Measurements from ENCODE around the gene AP3B1.

The AP3B1 gene

DNA sequence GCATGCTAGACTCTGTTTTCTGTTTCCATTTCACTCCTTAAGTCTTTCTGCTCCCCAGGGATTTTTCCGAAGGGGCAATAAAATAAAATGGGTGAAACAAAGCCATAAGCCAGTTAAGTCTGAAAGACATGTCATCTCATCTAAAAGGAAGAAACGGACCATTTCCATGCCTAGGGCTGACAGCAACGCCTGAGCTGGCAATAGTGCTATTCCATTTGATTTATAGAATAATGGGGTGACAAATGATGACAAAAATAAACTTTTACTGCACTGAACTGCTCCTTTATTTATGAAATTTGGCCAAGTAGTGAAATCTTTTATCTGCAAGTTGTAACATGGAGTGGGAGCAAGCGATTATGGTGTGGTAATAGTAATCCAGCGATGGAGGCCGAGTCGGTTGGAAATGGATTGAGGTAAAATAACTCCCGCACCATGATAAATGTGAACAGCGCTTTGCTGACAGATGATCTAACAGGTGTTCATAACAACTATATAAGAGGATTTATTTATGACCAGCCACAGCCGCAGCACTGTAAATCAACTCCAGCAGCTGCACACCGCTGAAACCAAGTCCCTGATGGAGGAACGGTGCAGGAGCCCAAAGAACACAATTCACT is 298.6 kb downstream of the AP3B1 start:
- DNase-seq = no peak

DNA sequence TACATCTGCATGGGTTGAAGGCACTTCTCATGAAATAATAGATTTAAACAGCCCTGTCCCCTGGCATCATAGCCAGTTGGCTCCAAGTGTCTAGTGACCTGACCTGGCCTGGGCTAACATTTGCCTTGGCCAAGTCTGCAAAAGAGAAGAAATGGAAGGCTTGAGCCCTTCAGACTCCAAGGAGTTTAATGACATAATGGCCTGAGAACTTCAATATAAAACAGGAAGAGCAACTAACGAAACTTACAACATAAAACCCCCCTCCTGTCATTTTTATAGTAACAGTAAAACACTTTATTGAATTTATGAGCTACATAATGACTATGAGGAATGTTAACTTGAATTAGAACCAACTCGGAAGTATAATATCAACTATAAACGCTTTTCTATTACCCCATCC is 299.6 kb downstream of the AP3B1 start:
- no peak for DNase-seq

DNA sequence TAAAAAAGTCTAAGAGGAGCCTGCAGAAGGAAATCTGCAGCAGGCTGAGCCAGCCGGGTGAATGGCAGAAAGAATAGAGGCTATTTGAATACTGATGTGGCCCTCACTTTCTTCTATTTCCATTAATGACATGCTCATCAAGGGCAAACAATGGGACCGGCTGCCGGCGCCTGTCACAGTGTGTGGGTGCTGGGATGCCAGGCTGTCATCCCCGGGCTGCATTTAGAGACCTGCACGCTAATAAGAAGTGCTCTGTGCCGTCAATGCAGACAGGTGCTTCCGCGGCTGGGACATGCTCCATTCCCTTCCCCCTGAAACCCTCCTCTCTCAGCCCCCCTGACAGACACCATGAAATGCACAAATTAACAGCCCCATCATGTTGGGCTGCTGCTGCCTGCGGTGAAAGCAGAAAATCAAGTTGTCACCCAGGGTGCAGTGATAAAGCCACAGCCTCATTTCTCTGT is 300.6 kb downstream of the AP3B1 start:
- DNase-seq = no peak

DNA sequence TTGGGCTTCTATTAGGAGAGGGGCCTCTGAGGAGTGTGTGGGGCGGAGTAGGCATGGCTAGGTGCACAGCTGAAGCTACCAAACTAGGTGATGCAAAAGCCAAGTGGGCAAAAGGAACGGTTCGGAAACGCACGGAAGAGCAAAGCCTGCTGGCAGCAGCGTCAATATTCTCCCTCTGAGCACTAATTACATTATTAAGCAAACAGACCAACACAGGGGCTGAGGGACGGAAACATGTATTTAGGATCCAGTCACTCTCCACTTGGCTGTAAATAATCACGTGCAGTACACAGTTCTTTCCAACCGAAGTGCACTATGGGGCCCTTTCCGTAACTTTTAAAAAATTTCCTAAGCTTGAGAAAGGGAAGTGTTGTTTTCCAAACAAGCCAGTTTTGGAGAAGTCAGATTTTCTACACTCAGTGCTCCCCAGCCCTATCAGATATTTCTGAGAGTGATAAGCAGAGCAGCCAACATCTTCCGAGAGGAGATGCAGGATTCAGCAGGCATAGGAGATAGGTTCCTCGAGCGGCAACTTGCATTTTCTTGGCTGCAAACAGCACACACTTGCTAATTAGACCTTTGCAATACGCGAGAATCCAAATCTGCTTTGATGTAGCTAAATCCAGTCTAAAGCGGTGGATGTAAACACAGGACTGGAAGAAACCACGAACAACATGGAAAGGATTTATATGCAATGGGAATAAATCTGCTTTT is 301.2 kb downstream of the AP3B1 start:
- DNase-seq = no peak

DNA sequence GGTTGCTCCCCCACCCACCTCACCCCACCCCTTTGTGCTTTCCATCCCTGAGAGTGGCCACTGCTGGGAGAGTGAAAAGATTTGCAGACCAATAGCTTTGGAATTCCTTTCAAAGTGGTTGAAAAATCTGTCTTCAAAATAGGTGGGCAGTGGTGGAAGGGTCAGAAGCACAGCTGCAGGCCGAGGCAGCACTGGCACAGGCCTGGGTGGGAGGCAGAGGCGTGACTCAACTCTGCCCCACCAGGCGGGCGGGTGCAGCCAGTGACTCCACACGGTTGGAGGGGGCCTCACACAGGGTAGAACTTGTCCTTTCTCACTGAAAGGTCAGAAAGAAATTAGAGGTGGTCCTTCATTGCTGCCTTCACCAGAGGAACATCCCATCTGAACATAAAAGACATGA is 303.4 kb downstream of the AP3B1 start:
- DNase-seq = no peak

DNA sequence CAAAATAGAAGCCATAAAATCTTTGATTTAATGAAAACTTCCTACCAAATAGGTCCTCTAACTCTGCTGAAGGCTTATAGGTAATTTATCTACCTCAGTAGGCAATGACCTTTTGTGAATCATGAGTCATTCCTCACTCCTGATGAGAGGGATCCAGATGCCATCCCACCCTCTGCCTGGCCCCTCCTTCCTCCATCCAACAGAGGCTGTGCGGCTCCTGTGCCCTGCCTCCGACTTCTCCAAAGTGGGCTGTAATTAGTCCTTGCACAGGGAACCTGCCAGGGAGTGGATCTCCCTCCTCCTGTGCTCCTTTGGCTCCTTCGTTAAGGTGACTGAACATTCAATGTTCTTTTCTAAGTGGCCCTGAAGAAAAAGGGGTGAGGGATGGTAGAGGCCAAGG is 304.5 kb downstream of the AP3B1 start:
- no peak for DNase-seq

DNA sequence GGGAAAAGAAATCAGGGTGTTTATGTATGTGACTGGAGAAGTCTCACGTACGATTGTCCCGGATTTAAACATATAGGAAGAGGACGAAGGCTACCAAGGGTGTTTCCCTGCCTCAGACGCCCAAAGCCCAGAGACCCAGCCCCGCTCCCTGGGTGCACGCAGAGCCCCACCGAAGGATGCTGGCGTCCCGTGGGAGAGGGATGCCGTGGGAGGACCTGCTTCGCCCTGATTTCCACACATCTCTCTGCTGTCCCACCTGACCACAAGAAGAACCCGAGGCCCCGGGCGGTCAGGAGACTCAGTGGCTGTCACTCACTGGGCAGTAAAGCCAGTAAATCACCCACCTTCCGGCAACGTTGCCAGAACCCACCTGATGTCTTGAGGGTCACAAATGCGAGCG is 306.5 kb downstream of the AP3B1 start:
- DNase-seq = no peak

DNA sequence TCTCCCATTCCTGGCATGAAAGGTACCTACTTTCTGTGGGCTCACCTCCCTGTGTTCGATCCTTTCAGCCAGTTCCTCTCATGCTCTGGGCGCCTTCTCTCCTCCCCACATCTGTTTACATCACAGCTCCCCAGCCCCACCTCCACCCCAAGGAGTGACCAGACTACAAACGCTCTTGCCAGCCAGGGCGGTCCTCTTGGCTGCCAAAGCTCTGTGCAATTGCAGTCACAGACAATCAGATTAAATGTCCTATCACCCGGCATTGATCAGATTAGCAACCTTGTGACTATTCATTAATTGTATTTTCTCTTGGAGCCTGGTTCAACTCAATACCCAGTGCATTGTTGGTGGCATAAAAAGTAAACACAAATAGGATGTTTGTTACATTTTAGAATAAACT is 307.2 kb downstream of the AP3B1 start:
- no peak for DNase-seq

DNA sequence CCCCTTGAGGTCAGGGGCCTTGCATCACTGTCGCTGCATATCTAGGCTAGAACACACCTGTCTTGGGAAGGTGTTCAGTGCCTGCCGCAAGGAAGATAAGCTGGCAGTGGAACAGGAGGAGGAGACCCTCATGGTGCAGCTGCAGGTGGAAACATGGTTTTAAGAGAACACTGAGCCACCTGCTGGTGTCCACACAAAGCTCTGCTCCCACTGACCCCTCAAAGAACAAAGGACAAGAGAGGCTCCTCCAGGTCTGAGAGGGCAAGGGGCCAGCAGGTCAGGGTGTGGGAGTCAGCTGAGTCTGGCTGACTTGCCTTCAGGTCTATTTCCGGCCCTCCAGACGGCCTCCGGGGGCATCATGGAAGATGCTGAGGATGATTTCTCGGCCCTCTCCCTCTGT is 308.2 kb downstream of the AP3B1 start:
- no peak for DNase-seq

DNA sequence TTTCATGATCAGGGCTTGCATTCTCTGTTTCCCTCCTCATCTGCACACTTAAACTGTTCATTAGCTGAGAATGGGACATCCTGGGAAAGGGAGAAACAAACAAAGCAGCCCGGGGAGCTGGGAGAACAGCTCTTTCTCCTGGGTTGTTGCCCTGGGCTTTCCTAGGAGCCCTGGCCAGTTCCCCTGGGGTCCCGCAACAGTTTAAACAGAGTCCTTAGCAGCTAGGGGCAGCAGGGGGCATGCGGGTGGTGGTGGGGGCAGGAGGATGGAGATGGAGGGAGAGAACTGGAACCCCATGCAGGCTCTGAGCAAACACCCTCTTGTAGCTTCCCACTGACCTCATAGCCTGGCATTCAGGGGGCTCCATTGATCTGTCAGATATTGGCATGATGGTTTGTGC is 309.3 kb downstream of the AP3B1 start:
- no peak for DNase-seq

DNA sequence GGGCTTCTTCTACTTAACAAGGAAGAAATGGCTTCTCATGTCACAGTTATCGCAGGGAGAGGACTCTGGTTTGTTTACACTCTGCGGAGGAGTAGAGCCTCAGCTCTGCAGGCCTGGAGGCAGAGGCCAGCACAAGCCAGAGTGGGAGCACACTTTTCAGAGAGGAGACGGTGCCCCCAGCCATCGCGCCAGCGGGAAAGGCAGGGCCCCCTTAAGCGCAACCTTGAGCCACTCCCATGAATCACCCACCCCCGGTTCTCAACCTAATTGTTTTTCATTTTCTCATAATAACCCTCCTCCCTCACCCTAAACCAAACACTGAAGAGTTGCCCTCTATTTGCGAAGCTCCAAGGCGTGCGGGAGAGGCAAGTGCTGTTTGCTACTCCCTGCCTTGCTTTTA is 309.9 kb downstream of the AP3B1 start:
- no peak for DNase-seq

DNA sequence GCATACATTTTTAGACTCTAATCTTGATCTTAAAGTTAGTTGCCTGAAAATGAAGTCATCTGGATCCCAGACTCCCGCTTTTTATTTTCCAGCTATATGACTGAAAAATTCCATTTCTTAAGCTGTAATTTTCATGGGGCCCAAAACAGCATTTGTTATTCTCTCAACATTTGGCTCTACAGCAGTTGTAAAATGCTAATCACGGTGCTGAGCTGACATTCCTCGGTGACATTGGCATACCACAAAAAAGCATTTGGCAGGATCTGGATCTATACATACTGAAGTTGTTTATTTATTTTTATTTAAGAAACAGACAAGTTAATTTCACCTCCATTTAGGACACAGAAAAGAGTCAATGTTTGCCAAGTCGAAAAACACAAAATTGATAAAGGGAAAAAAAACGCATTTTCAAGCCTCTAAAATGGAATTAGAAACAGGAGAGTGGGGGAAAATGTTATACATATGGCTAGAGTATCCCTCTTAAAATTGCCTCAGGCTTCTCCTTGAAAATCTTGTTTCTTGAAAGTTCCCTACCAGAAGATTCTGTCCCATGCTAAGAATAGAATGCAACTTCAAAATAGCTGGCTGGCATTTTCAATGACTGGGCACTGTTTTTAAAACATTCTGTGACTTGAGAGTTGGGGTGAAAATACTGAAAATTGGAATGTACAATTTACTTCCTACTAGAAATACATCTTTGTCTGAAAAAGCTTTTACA is 310.9 kb downstream of the AP3B1 start:
- DNase-seq = no peak

DNA sequence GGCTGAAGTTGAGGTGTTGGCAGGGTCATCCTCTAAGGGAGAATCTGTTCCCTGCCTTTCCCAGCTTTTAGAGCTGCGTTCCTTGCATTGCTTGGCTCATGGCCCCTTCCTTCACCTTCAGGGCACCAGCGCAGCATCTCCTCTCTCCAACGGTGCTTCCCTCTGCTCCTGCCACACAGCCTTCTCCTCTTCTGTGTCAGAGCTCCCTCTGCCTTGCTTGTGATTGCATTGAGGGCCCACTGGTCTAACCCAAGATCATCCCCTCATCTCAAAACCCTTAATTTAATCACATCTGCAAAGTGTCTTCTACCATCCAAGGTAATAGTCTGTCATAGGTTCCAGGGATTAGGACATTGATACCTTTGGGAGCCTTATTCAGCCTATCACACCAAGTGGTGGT is 312.7 kb downstream of the AP3B1 start:
- DNase-seq = no peak

DNA sequence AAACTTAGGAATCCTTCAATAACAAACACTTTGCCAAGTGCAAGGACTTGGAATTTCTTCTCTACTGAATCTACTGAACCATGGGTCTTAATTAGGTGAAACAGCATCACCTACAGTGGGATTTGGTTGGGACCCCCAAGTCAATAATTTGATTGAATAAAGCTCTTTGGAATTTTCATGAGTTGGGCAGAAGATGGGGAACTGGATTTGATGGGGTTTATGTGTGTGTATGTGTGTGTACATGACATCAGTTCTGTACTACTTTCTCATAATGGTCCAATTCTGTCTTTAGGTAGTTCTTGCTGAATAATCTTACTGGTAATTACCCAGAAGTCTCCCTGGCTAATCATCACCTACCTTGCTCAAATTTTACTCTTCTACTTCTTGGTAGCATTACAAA is 319.9 kb downstream of the AP3B1 start:
- no peak for DNase-seq

DNA sequence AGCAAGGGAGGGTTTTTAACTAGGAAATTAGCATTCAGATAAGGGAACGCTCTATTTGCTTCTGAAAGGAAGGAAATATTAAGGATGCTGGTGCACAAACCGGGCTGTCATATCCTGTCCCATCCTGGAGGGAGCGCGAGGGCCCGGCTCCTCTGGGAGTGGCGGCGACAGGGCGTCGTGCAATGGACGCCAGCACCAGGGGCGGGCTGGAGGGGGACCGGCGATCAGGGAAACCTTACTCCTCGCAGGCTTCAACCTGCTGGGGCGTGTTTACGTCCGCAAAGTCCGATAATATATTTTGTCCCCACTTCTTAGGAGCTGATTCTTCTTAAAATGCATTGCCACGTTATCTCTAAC is 321.3 kb downstream of the AP3B1 start:
- DNase-seq = no peak

DNA sequence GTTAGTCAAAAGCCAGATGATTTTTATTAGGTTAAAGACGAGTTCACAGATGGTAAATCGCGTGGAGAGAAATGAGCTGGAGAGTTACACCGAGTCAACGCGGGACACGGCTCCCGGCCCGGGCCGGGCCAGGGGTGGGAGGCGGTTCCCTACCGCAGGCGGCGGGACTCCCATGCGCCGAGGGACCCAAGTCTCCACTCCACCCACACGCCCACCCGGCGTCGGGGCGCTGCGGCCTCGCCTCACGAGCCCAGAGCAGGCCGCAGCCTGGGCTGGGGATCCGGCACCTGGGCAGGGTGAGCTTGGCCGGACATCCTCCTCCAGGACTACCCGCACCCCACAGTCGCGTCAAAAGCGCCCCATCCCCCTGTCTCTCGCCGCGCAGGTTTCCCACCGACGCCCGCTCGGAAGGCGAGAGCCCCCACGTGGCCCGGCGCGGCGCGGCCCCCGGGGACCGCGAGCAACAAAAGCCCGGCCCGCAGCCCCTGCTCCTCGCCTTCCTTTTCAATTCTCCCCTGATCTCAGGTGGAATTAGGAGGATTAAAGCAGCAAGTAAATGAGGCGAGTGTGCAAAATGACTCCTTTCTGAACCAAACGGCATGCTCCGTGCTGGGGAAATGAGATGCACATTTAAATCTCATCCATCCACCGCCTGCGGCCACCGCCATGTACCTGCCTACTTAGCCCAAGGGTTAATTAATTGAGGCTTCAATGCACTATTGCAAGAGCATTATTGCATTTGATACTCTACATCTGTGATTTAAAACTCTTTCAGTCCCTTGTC is 321.8 kb downstream of the AP3B1 start:
- DNase-seq = no peak

DNA sequence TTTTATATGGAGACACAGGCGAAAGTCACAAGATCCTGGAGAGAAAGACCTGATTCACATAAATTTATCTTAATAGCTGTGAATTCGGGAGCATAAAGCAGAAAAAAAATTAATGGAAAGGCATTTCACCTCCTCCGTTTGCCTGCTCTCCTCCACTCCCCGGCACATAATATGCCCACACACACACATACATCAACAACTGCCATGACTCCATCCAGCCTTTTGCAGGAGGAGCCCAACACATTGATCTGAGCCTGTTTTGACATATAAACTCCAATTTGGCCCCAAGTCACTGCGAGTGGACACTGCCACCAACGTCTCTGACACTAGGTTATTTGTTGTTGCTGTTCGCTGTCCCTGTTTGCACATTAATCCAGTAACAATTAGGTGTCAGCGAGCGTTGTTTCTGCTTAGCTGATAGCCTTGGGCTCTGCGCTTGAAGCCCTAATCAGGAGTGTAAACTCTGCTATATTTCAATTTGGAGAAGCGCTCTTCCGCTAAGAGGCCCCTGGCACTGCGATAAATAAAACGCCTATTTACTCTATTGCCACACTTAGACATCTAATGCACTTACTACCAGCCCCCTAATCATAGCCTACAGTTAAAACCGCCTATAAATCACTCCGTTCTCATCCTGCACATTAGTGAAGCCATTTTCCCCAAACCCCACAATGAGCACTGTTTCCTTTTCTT is 322.6 kb downstream of the AP3B1 start:
- no peak for DNase-seq

DNA sequence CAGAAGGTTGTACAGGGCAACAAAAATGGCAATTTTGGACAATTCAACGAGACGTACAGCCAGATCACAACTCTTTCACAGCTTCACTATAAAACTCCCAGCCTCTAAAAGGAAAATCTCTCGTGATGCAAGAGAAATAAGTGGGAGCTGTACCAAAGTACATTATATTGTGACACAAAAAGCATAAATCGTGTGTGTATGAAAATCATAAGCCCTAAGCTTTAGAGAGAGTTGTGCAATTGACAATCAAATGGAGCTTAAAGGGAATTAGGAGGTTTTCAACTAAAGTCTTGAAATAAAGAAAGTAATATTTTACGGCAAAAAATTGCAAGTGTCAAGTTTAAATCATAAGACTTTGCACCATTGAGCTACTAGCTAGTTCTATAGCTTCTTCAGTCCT is 323.6 kb downstream of the AP3B1 start:
- no peak for DNase-seq

DNA sequence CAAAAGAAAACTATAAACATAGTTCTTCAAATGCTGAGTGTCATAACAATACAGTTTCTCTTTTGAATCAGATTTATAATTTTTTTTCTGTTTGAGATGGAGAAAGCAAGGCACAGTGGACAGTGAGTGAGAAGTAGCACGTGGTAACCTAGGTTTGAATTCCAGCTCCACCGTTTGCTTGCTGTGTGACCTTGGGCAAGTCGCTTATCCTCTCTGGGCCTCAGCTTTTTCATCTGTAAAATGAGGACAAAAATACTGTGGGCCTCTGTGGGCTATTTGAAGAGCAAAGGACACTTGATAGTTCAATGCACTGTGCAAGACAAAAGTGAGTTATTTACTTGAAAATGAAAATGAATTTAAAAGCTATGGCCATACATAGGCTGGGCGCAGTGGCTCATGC is 330.7 kb downstream of the AP3B1 start:
- DNase-seq = no peak

DNA sequence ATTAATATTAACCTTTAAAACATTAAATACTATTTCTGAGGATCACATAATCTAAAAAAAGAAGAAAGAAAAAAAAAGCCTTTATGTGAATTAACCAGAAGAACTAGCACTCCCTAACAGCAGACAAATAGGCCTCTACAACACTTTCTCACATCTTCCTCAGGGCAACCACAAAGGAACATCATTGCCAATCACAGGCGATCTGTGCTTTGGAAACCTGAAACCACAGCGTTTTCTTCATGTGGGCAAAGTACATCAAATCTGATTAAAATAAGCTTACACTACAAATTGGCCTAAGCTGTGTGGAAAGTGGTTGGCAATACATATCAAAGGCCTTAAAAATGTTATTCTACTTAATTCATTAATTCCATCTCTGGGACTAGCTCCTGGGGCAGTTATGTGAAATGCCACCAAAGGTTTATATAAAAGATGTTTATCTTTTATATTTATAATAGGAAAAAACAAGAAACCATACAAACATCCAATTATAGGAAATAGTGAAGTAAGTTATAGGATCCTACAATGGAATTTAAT is 333.6 kb downstream of the AP3B1 start:
- no peak for DNase-seq

DNA sequence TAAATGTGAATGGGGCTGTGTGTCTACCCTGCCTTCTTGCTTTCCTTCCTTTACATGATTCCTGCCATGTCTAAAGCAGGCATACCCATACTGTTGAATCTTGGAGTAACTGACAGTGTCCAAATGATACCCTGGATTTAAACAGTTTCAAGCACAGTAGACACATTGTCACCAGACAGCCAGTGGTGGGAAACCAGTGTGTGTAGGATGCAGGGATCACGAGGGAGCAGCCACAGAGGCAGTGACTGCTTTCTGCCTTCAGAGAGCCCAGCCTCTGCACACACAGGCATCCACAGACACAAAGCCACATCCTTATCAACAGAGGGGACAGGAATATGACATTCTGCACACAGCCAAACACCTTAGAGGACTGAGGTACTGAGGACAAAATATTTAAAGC is 334.2 kb downstream of the AP3B1 start:
- no peak for DNase-seq

DNA sequence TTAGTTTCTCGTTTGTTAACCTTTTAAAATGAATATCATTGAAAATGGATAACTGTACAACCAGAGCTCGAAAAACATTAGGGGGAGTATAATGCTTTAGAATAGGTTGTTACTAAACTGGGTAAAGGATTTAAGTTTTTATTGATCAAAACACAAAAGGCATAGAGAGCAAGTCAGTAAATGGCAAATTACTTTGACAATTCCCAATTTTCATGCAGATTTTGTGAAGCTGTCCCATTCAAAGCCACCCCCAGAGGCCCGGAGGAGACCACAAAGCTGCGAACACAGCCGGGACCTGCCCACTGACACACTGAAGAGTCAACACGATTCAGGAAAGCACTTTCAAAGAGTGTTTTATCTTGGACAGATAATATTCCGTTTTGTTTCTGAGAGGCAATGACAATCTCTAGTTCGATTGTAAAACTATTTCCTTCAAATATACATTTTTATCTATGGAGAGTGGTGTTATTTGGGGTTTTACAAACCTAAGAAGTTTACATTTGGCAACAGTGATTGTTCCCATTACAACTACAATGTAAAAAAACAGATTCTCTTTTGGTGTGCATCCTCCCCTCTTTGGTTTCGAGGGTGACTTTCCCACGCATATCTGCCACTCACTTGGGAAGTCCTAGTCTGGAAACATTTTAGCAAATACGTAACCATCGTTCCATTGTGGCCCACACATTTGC is 335.7 kb downstream of the AP3B1 start:
- DNase-seq = no peak
